ENCODE data around the gene LMOD1. TPM values are rescaled to one million over a fixed set of nuclear protein-coding genes. Genes with fewer than 3 reads are reported as not detected.
"Not testable (repeated sequence)": the region's sequence is repeated elsewhere in the genome, so short reads cannot be mapped to it uniquely, and the experiment has no call there.

LMOD1 gene
- total and polyA plus RNA-seq, 2 donors (not counting 1 experiment from before 2014, with no cell fraction given), result 36.3 to 74.9 TPM

DNA sequence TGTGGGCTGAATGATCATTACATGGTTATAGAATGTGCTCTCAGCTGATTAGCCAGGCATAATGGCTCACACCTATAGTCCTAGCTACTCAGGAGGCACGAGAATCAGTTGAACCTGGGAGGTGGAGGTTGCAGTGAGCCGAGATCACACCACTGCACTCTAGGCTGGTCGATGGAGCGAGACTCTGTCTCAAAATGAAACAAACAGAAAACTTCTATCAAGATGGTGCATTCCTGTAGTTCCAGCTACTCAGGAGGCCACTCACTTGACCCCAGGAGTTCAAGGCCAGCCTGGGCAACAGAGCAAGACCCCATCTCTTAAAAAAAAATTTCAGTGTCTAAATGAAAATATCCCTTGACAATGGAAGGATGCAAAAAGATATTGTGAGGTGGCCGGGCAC, 19.8 kb upstream of the LMOD1 start:
- Histone ChIP-seq H4K20me1 (ENCODE audit: control insufficient read depth, extremely low read depth, insufficient read depth, low read length) (no peaks in the 10 kb centered on the region), H3K4me1 (ENCODE audit: control insufficient read depth, extremely low read depth, insufficient read depth, low read length) (peaks cover 4% of the 10 kb centered on the region), H3K79me2 (ENCODE audit: control insufficient read depth, insufficient read depth, low read length) (no peaks in the 10 kb centered on the region), H3K4me3 (replicated peaks in 1 of 4; ENCODE audit: control extremely low read depth in 1 of 4, insufficient read depth in 1 of 4, low read depth in 3 of 4, low read length in 4 of 4) (no peak overlapping the region), H3K36me3 (ENCODE audit: control insufficient read depth, insufficient read depth, low read length) (peaks cover 8% of the 10 kb centered on the region), H3K9ac (ENCODE audit: insufficient read depth, low read length) (no peak overlapping the region), H3K27ac (ENCODE audit: insufficient read depth, low read length) (no peak overlapping the region), H3K4me2 (ENCODE audit: extremely low read depth, insufficient read depth, low read length) (no peak overlapping the region), H2AFZ (ENCODE audit: low read length) (no peak overlapping the region), H3K9me3 (ENCODE audit: control insufficient read depth, insufficient read depth, low read depth, low read length) (no peaks in the 10 kb centered on the region), H3K27me3 (ENCODE audit: control insufficient read depth, insufficient read depth, low read length) (no peaks in the 10 kb centered on the region)
- no peak for DNase-seq (ENCODE audit: low read depth in 2 of 2)
- TF ChIP-seq, protein P1, sequence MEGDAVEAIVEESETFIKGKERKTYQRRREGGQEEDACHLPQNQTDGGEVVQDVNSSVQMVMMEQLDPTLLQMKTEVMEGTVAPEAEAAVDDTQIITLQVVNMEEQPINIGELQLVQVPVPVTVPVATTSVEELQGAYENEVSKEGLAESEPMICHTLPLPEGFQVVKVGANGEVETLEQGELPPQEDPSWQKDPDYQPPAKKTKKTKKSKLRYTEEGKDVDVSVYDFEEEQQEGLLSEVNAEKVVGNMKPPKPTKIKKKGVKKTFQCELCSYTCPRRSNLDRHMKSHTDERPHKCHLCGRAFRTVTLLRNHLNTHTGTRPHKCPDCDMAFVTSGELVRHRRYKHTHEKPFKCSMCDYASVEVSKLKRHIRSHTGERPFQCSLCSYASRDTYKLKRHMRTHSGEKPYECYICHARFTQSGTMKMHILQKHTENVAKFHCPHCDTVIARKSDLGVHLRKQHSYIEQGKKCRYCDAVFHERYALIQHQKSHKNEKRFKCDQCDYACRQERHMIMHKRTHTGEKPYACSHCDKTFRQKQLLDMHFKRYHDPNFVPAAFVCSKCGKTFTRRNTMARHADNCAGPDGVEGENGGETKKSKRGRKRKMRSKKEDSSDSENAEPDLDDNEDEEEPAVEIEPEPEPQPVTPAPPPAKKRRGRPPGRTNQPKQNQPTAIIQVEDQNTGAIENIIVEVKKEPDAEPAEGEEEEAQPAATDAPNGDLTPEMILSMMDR (conservative IDR thresholded peaks at IDR 0.05 in 1 of 2, IDR thresholded peaks at IDR 0.05 in 1 of 2; ENCODE audit: low read depth in 1 of 2, low read length in 2 of 2), result no peak

DNA sequence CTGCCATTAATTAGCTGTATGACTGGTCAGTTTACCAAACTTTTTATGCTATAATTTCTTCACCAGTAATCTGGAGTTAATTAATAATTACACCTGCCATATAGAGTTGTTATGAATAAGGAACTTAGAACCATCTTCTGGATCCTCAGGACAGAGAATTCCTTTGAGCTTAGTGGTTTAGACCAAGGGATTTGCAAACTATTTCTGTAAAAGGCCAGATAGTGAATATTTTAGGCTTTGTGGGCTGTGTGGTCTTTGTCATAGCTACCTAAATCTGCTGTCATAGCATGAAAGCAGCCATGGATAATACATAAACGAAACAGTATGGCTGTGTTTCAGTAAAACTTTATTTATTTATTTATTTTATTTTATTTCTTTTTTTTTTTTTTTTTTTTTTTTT, 17.9 kb upstream of the LMOD1 start:
- Histone ChIP-seq H3K4me3 (replicated peaks in 1 of 4; ENCODE audit: control extremely low read depth in 1 of 4, insufficient read depth in 1 of 4, low read depth in 3 of 4, low read length in 4 of 4) (no peak overlapping the region), H3K36me3 (ENCODE audit: control insufficient read depth, insufficient read depth, low read length) (peaks cover 6% of the 10 kb centered on the region), H3K27me3 (ENCODE audit: control insufficient read depth, insufficient read depth, low read length) (no peaks in the 10 kb centered on the region), H3K4me1 (ENCODE audit: control insufficient read depth, extremely low read depth, insufficient read depth, low read length) (no peaks in the 10 kb centered on the region), H4K20me1 (ENCODE audit: control insufficient read depth, extremely low read depth, insufficient read depth, low read length) (no peaks in the 10 kb centered on the region), H3K4me2 (ENCODE audit: extremely low read depth, insufficient read depth, low read length) (no peak overlapping the region), H2AFZ (ENCODE audit: low read length) (no peak overlapping the region), H3K27ac (ENCODE audit: insufficient read depth, low read length) (no peak overlapping the region), H3K9me3 (ENCODE audit: control insufficient read depth, insufficient read depth, low read depth, low read length) (no peaks in the 10 kb centered on the region), H3K9ac (ENCODE audit: insufficient read depth, low read length) (no peak overlapping the region), H3K79me2 (ENCODE audit: control insufficient read depth, insufficient read depth, low read length) (no peaks in the 10 kb centered on the region)
- TF ChIP-seq, protein P1 (conservative IDR thresholded peaks at IDR 0.05 in 1 of 2, IDR thresholded peaks at IDR 0.05 in 1 of 2; ENCODE audit: low read depth in 1 of 2, low read length in 2 of 2), result no peak
- TF ChIP-seq EZH2 (IDR thresholded peaks at IDR 0.05; ENCODE audit: low read length, missing control alignments), result no peak
- DNase-seq (ENCODE audit: low read depth in 2 of 2), result peak in 1 of 2 donors; percentile 69

DNA sequence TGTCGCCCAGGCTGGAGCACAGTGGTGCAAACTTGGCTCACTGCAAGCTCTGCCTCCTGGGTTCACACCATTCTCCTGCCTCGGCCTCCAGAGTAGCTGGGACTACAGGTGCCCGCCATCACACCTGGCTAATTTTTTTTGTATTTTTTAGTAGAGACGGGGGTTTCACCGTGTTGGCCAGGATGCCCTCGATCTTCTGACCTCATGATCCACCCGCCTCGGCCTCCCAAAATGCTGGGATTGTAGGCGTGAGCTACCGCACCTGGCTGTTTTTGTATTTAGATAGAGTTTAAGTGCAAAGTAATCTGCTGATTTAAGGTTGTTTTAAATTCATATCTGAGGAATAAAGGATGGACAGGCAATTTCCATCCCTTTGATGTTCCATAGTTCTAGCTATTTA, 16.0 kb upstream of the LMOD1 start:
- H2AFZ ChIP-seq (ENCODE audit: low read length); H3K36me3 ChIP-seq (ENCODE audit: control insufficient read depth, insufficient read depth, low read length); H3K27ac ChIP-seq (ENCODE audit: insufficient read depth, low read length); H4K20me1 ChIP-seq (ENCODE audit: control insufficient read depth, extremely low read depth, insufficient read depth, low read length); H3K79me2 ChIP-seq (ENCODE audit: control insufficient read depth, insufficient read depth, low read length); H3K4me2 ChIP-seq (ENCODE audit: extremely low read depth, insufficient read depth, low read length); H3K9ac ChIP-seq (ENCODE audit: insufficient read depth, low read length); H3K4me3 ChIP-seq (replicated peaks in 1 of 4; ENCODE audit: control extremely low read depth in 1 of 4, insufficient read depth in 1 of 4, low read depth in 3 of 4, low read length in 4 of 4); DNase-seq (ENCODE audit: low read depth in 2 of 2); H3K9me3 ChIP-seq (ENCODE audit: control insufficient read depth, insufficient read depth, low read depth, low read length); H3K4me1 ChIP-seq (ENCODE audit: control insufficient read depth, extremely low read depth, insufficient read depth, low read length); H3K27me3 ChIP-seq (ENCODE audit: control insufficient read depth, insufficient read depth, low read length): not testable (repeated sequence)

Measured in fibroblast of lung (primary cell).